Thyroid gland (tissue), 4 donors: ENCODE measurements around the gene CACNA1I.

Experiments used
- CTCF ChIP-seq, 6 experiments: fragments of 200-600 bp in 3 of 6; fragments of 450-650 bp in 3 of 6; sonication (generic) in 3 of 6; IDR thresholded peaks; one replicate each; pipeline ENCODE4 v1.5.1; 2016 to 2019; ENCODE audit warnings: antibody characterized with exemption in 6 of 6, mild to moderate bottlenecking in 2 of 6, inconsistent platforms in 1 of 6, moderate library complexity in 1 of 6
- POLR2A ChIP-seq, 2 donors: fragments of 450-650 bp; IDR thresholded peaks; one replicate each; pipeline ENCODE4 v1.6.1; 2017; ENCODE audit warnings: antibody characterized with exemption in 2 of 2, mild to moderate bottlenecking in 2 of 2, moderate library complexity in 1 of 2

GRCh38 chr22:39688186-39688785 is 117.7 kb downstream of the CACNA1I start:
- TF ChIP-seq POLR2A (IDR thresholded peaks at IDR 0.05) (no peak), CTCF (IDR thresholded peaks at IDR 0.05) (no peak)
